HG03159 (cell line): ENCODE measurements around the gene PUM2.
A peak's percentile ranks its signal among the peaks of the same experiment; 100 is the strongest.
"Not testable (repeated sequence)": the region's sequence is repeated elsewhere in the genome, so short reads cannot be mapped to it uniquely, and the experiment has no call there.

ENCODE experiments used
- ATAC-seq: cut with Tn5 transposase; IDR thresholded peaks from one replicate; pipeline ENCODE4 v1.9.1; 2021; ENCODE audit warnings: mild to moderate bottlenecking, moderate library complexity; ENCODE audit not compliant: unreplicated experiment

Gene PUM2

GRCh38 chr2:20350753-20351554, at the start of gene PUM2:
Gene PUM2 (minus strand): TSS chr2:20350844. CDS start chr2:20327360, 23,484 bp downstream.
- peak; percentile 85 for ATAC-seq

GRCh38 chr2:20400306-20400705, 49.7 kb upstream of the PUM2 start:
- no peak for ATAC-seq

- ATAC-seq, result no peak
Measured at GRCh38 chr2:20398956-20399567, 48.4 kb upstream of the PUM2 start.

- no peak for ATAC-seq
Measured at GRCh38 chr2:20397811-20398447, 47.3 kb upstream of the PUM2 start.

- ATAC-seq, result no peak
Measured at GRCh38 chr2:20396356-20397000, 45.8 kb upstream of the PUM2 start.

GRCh38 chr2:20393986-20394385, 43.3 kb upstream of the PUM2 start:
- no peak for ATAC-seq

GRCh38 chr2:20391951-20392699, 41.5 kb upstream of the PUM2 start:
- ATAC-seq, result no peak

GRCh38 chr2:20390524-20391123, 40.0 kb upstream of the PUM2 start:
- ATAC-seq, result no peak

GRCh38 chr2:20384953-20385352, 34.3 kb upstream of the PUM2 start:
- no peak for ATAC-seq

- no peak for ATAC-seq
Measured at GRCh38 chr2:20382965-20383810, 32.5 kb upstream of the PUM2 start.

GRCh38 chr2:20381457-20381856, 30.8 kb upstream of the PUM2 start:
- no peak for ATAC-seq

- no peak for ATAC-seq
Measured at GRCh38 chr2:20378891-20379519, 28.4 kb upstream of the PUM2 start.

GRCh38 chr2:20378341-20378740, 27.7 kb upstream of the PUM2 start:
- ATAC-seq, result no peak

- no peak for ATAC-seq
Measured at GRCh38 chr2:20377741-20378140, 27.1 kb upstream of the PUM2 start.

GRCh38 chr2:20374982-20375381, 24.3 kb upstream of the PUM2 start:
- ATAC-seq, result not testable (repeated sequence)

- no peak for ATAC-seq
Measured at GRCh38 chr2:20372896-20373640, 22.4 kb upstream of the PUM2 start.

GRCh38 chr2:20371323-20372025, 20.8 kb upstream of the PUM2 start:
- ATAC-seq, result no peak

GRCh38 chr2:20370191-20370590, 19.5 kb upstream of the PUM2 start:
- no peak for ATAC-seq
